NOMO-1 treated with dmso at 0.1 percent for 144 hours (cell line): ENCODE results near the gene MYH6.

Source experiments
- DNase-seq: peaks from one replicate; lab custom pipeline; 2025; ENCODE audit not compliant: unreplicated experiment; lab: John Stamatoyannopoulos, UW

The MYH6 gene

DNA sequence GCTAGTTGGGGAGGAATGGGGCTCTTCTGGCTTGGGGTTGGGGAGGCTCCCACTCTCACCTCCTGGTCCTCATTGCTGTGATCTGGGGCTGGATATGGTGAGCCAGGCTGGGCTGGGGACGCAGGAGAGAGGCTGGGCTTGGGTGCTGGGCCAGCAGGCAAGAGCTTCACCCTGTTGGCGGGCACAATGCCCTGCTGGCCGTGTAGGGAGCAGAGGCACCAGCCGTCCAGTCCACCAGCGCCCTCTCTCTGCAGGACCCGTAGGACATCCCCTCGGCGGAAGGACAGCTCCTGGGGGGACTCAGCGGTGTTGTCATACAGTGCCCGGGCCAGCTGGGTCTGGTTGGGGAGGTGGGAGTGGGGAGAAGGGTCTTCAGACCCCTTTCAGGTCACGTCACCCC lies 47.6 kb downstream of the MYH6 start:
- DNase-seq: no peak

DNA sequence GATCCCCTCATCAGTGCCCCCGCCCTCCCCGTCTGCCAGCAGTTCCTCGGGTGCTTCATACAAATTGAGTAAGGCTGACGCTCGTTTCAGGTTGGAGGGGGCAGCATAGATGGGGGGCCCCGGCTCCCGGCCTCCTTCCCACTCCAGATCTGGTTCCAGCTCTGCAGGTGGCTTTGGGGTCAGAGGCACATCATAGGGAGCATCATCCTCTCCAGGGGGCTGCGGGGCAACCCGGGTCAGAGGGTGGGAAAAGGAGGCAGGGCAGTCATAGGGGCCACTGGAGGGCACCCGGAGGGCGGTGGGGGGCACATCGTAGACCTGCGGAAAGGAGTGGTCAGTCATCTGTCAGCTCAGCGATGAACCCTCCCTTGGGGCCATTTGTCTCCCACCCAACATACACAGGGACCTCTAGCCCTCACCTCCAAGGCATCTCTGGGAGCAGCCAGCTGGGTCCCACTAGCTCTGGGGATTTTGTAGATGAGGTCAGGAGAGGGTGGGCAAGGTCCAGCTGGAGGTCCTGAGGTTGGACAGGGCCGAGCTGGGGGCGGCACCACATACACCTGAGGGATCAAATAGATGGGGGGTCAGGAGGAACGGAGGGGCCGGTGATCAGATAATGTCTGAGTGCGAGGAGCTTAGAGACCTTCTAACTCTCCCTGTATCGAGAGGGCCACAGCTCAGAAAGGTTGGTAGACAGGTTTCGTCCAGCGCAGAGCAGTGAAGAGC lies 48.2 kb downstream of the MYH6 start:
- DNase-seq: no peak

DNA sequence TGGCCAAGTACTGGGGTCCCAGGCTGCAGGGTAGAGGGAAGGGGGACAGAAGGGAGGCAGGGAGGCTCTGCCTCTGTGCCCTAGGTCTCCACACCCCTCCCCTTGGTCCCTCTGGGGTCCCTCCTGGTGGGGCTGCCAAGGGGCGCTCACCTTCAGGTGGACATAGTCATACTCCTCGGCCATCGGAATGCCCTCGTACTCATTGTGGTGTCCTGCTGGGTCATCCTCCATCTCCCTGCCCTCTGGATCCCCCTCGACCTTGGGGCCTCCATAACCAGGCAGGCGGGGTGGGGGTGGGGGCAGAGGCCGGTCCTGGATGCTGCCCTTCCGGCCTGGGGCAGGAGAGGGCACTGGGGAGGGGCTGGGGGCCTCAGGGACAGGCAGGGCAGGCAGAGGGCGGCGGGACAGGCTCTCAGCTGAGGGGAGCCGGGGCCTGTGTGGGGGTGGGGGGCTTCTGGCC lies 48.9 kb downstream of the MYH6 start:
- DNase-seq: no peak

DNA sequence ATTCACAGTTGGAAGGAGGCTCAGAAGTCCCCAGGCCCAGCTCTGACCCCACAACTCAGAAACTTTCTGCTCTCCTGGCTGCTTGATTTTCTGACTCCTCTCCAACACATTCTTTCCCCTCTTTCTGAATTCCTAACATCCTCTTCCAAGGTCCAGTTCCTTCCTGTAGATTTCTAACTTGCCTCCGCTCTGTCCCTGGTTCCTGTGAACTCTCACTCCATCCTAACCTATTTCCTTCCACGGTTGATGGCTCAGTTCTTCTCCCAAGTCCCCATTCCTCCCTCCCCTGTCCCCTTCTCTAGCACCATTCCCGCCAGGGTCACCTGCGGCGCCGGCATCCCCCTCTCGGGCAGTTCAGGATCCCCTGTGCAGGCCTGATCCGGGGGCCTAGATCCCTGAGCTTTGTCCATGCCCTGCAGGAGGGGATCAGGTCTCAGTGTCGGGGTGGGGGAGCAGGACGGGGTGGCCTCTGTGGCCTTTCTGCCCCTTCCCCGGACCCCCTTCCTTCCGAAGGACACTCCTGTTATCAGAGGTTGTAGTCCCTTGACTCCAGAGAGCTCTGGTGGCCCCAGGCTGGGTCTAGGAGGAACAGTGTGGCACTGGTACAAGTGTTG lies 49.4 kb downstream of the MYH6 start:
- no peak for DNase-seq

DNA sequence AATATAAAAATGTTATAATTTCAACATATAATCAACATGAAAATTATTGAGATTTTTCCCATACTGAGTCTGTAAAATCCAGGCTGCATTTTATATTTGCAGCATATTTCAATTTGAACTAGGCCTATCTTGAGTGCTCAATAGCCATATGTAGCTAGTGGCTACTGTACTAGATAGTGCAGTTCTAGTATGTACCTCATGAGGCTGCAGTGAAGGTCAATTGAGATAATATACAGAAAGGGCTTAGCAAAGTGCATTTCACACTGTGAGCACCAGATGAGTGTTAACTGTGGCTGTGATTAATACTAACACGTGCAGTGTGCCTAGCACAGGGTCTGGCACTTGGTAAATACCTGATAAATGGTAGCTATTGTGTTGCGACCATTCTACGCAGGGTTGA lies 50.0 kb downstream of the MYH6 start:
- no peak for DNase-seq

DNA sequence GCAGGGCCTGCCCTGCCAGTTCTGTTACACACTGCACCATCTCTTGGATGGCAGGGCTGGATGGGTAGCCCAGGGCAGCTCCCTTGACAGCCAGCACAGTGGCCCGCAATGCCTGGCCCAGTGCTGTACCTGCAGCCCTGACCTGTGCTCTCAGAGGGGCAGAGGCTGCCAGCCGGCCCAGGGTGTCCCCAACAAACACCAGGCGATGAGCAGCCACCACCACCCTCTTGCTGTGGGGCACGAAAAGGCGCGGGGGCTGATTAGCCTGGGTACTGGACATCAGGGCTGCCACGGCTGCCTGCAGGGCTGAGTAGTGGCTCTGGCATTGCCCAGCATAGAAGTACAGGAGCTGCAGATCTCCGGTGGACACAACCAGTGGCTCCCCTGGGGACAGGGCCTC lies 50.8 kb downstream of the MYH6 start:
- no peak for DNase-seq

DNA sequence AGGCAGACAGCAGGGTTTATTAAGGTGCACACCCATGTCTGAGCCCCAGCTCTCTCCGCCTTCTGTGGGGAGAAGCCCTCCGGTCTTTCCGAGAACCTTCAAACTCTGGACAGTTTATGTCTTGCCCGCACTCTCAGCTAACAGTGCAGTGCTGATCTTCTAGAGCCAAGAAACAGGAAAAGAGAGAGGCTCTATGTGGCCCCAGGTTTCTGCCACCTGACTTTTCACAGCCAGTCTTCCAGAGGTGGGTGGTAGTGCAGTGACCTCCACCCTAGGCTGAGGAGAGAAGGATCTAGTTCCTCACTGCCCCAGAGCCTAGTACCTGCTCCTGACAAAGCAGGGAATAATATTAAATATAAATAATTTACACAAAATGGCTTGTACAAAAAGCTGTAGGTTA lies 51.4 kb downstream of the MYH6 start:
- DNase-seq: no peak

DNA sequence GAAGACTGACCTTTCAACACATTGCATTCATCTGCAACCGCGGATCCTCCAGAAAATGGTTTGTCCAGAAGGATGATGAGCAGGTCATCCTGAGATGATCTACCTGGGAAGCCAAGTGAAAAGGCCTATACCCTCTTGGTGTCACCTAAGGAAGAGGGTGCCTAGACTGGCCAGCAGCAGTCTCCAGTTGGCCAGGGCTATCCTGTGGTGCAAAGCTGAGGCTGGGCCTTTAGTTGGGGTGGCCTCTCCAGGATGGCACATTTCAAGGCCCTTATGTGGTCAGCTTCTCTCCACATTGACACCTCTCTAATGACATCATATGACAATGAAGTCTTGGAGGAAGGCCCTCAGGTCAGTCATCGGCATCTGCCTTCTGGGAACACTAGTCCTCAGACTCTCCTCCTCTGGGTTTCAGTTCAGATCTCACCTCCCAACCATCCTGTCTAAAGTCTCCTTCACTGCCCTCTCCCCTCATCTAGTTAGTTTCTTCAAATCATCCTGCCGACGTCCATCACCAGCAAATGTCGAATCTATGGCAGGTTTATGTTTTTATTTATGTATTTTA lies 52.1 kb downstream of the MYH6 start:
- no peak for DNase-seq

DNA sequence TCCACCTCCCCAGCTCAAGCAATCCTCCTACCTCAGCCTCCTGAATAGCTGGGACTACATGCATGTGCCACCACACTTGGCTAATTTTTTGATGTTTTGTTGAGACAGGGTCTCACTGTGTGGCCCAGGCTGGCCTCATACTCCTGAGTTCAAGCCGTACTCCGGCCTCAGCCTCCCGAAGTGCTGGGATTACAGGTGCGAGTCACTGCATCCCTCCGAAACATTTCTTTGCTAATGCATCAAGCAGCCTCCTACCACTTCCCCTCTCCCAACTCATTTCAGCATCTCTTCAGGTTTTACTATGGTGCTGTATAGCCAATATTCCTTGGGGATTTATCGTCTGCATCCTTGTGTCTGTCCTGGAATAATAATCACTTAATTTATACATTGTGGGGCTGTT lies 53.1 kb downstream of the MYH6 start:
- DNase-seq: no peak

DNA sequence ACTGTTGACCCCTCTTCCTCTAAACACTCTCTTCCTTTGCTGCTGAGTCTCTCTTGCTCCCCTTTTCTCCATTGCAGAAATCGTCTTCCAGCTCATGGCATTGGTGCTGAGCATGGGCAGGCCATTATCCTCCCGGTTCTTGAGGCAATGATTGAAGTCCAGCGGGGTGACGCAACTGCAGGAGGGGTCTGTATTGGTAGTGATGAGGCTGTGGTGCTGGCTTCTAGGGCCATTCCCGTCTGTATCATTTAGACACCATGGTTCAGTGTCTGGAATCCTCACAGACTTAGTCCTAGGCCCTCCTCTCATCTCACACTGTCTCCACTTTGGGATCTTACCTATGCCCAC lies 54.7 kb downstream of the MYH6 start:
- no peak for DNase-seq

DNA sequence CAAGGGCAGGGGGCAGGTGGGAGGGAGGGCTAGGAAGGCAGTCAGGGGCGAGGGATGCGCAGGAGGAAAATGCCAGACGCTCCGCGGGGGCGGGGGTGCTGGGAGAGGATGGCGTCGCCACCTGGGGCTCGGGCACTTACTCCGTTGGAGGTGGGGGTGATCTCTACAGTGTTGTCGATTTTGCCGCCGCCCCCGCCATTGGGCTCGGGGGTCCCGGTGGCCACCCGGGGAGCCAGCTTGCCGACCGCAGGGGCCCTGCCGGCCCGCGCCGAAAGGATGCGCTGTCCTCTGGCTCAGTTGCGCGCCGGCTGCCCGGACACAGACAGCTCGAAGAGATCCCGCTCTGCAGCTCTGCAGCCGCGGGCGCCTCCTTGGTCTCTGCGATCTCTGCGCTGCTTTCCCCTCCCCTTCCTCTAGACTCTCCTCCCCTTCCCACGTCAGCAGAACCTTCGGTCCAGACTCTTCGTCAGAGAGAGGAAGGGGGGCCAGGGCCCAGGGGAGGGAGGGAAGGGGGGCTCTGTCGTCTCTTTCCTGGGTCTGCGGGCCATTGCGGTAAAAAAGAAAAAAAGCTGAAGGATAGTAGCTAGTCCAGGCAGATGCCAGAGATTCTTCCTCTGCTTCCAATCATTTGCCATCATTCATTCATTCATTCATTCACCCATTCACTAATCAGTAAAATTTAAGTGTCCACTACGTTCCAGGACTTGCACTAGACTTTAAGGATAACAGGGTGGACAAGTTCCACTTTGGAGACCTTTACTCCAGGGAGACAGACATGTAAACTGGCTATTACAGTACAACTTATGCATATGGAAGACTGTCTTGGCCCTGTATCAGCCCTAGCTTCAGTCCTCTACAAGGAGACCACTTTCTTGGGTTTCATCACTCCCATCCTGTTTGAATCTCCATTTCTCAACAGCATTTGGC lies 55.3 kb downstream of the MYH6 start, which contains the start of gene SLC22A17:
SLC22A17 (minus strand) TSS at position 382 of the 927 bp plus-strand sequence.
- no peak for DNase-seq

DNA sequence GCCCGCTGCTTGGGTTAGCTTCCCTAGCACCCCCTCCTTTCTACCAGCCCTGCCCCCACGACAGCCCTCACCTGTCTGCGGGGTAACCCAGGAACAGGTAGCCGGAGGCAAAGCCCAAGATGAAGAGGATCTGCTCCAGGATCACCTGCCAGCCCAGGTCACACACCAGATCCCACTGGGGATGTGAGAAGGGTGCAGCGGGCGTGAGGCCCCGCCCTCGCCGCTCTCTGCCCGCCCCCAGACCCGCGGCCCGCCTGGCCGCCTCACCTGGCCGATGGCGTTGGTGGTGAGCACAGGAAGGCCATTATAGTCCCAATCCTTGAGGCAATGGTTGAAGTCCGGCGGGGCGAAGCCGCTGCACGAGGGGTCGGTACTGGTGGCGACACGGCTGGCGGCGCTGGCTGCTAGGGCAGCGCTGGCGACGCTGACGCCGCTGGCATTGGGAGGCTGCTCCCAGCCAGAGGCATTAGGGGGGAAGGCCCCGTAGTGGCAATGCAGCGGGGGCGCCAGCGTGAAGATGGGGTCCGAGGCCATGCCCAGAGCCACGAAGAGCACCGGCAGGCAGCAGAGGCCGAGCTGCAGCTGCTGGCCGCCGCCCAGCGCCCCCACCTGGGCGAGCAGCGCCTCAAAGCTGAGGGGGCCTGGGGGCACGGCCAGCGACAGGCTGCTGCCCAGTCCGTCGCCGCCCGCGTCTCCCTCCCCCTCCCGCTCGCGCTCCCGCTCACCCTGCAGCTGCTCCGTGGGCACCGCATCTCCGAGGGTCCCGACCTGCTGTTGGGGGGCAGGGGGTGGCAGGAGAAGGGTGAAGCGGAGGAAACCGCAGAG lies 56.2 kb downstream of the MYH6 start:
- no peak for DNase-seq

DNA sequence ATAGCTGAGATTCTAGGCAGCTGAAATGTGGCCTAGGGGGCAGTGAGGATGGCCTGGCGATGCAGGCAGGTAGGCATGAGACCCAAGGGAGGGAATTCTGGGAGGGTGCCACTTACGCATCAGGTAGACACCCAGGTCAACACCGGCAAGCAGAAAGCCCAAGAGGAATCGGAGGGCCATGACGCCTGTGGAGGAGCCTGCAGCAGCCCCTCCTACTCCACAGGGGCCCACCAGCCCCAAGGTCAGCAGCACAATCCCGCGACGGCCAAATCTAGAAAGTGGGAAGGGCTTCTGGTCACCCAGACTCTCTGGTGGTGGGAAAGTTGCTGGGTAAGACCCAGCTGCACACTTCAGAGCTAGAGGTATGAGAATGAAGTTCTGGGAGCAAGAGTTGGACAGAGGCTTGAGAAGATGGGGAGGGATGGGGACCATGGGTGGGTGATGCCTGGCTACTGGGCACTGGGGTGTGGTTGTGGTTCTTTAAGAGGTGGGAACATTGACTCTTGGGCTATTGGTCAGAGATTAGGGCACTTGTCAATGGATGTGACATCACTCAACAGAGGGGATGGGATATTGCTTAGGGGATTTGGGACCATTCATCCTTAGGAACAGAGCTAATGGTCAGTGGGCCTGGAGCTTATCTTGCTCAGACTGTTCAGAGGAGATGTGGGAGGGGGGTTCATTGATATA lies 58.8 kb downstream of the MYH6 start:
- no peak for DNase-seq

DNA sequence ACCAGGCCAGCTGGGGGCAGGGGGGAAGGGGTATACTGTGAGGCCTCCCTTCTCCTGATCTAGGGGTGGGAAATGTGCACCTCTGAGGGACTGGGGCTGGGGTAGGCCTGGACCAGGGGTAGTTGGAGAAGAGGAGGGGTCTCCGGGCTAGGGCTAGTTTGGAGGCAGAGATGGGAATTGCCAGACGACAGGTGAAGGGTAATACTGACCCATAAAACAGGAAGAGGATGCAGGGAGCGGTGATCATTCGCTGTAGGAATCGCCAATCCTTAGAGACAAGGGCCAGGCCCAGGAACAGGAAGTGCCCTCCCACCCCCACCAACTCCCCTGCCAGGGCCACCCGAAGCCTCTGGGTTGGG lies 59.8 kb downstream of the MYH6 start:
- no peak for DNase-seq

DNA sequence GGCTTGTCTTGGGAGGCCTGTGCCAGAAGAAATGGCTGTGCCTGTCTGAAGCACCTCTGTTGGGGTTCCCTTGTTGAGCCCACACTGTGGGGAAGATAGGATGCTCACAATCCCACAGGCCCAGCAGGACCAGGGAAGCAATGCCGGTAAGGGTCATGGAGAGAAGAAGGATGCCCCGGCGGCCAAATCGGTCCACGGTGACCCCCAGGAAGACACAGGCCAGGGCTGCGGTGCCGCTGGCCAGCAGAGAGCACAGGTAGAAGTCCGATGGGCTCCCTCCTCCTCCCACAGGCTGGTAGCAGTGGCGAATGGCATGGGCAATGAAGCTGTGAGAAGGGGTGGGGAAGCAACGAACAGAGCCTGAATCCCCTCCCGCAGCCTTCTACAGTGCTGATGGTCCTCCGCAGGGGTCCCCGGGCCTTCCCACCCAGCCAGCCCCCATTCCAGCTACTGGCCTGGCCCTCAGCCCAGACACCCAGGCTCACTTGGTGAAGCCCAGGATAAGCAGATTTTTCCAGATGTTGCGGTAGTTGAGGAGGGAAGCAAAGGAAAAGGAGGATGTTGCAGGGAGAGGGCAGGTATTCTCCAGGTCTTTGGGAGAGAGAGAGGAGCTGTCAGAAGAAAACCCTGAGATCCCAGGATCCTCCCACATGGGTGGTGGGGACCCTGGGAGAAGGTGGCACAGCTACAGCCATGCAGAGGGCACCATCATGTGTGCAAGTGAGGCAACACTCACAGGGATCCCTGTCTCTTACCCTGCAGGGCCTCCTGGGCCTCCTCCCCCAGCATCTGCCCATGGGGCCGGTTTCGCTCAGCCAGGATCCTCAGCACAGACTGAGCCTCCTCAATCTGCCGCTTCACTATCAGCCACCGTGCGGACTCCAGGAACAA lies 60.4 kb downstream of the MYH6 start:
- no peak for DNase-seq

DNA sequence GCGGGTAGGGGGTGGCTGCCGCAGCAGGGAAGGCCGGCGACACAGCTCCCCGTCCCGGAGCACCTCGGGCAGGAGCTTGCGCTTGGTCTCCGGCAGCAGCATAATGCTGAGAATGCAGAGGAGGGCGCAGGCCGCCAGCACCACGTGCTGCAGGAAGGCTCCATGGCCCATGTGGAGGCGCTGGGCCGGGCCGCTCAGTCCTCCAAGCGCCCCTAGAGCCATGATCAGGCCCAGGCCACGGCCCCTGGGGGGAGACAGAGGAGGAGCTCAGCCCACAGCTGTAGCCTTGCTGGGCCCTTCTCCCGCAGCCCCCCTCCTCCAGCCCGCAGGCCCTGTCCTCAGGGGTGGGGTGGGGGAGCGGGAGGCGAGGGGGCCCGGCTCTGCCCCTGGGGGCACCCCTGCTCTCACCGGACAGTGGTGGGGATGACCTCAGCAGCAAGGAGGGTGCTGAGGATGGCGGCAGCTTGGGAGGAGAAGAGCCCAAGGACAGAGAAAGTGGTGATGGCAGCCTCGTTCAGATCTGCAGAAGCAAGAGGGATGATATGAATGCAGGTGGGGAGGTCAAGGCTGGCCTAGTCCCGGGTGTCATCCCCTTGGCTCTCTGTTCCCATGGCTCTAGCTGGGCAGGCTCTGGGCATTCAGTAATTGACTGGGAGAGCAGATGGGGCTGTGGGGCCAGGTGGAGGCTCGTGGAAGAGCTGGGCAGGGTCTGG lies 61.2 kb downstream of the MYH6 start:
- DNase-seq: no peak

DNA sequence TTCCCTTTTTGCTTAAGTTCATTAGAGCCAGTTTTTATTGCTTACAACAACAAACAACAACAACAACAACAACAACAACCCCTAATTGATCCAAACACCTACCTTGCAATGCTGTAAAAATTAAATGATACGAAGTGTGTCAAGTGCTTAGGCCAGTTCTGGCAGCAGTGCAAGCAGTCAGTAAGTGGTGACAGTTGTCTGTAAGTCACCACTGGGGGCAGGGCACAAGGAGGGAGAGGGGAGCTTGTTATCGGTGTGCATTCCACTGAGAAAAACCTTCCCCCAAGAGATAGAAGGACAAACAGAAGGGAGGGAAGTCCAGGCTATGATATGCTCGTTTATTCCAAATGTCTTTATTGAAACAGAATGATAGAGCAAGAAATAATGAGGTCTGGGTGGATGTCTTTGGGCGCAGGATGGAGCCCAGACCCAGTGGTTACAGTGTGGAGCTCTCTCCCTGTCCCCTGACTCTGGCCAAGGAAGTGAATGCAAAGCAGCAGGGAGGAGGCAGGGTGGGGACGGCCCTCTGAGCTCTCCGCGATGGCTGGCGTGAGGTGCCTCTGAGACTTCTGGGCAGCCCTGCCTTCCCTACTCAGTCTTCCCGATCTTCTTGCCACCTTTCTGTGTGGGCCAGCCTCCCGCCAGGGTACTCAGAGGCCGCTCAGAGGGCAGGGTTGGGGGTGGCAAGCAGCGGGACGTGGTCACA lies 61.9 kb downstream of the MYH6 start:
- no peak for DNase-seq

DNA sequence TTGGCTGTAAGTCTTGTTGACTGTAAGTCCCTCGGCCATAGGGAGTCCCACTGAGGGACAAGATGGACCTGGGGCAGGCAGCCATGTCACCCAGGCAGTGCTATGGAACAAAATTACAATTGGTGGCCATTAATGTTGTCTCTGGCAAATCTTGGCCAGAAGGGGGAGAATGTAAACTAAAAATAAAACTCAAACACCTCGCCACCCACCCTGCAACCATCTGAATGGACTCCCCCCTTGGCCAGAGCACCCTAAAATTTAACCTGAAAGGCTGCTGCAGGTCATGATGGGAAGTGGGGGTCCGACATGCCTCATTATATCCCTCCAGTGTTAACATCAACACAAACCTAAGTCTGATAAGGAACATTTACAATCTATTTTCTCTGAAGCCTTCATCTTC lies 63.6 kb downstream of the MYH6 start:
- DNase-seq: no peak
